NOMO-1 treated with dmso at 0.1 percent for 144 hours (cell line): ENCODE measurements around the gene RIC1.
"Not testable (repeated sequence)": the region's sequence is repeated elsewhere in the genome, so short reads cannot be mapped to it uniquely, and the experiment has no call there.

ENCODE experiments used
- DNase-seq: peaks from one replicate; lab custom pipeline; 2025; ENCODE audit not compliant: unreplicated experiment; lab: John Stamatoyannopoulos, UW

RIC1 gene

GRCh38 chr9:5667391-5667790 is 38.5 kb downstream of the RIC1 start:
- DNase-seq, result no peak

GRCh38 chr9:5670079-5670478 is 41.2 kb downstream of the RIC1 start:
- DNase-seq, result no peak

GRCh38 chr9:5671711-5672353 is 42.9 kb downstream of the RIC1 start:
- no peak for DNase-seq

GRCh38 chr9:5675046-5675445 is 46.1 kb downstream of the RIC1 start:
- DNase-seq, result not testable (repeated sequence)

- DNase-seq, result not testable (repeated sequence)
Measured at GRCh38 chr9:5683591-5683990, 54.7 kb downstream of the RIC1 start.

- DNase-seq, result no peak
Measured at GRCh38 chr9:5684101-5684500, 55.2 kb downstream of the RIC1 start.

GRCh38 chr9:5688109-5688508 is 59.2 kb downstream of the RIC1 start:
- DNase-seq, result no peak

GRCh38 chr9:5690278-5690677 is 61.4 kb downstream of the RIC1 start:
- DNase-seq, result no peak

GRCh38 chr9:5695860-5696259 is 67.0 kb downstream of the RIC1 start:
- no peak for DNase-seq

GRCh38 chr9:5696884-5697283 is 68.0 kb downstream of the RIC1 start:
- no peak for DNase-seq

GRCh38 chr9:5698004-5698403 is 69.1 kb downstream of the RIC1 start:
- no peak for DNase-seq

GRCh38 chr9:5698810-5699556 is 70.1 kb downstream of the RIC1 start:
- no peak for DNase-seq

GRCh38 chr9:5708414-5708813 is 79.5 kb downstream of the RIC1 start:
- no peak for DNase-seq

- DNase-seq, result no peak
Measured at GRCh38 chr9:5712651-5713390, 83.9 kb downstream of the RIC1 start.

- DNase-seq, result no peak
Measured at GRCh38 chr9:5714501-5715401, 85.8 kb downstream of the RIC1 start.

GRCh38 chr9:5715548-5716127 is 86.7 kb downstream of the RIC1 start:
- no peak for DNase-seq

- not testable (repeated sequence) for DNase-seq
Measured at GRCh38 chr9:5717434-5717833, 88.5 kb downstream of the RIC1 start.

- DNase-seq, result no peak
Measured at GRCh38 chr9:5718296-5719032, 89.6 kb downstream of the RIC1 start.

GRCh38 chr9:5719100-5719926 is 90.4 kb downstream of the RIC1 start:
- DNase-seq, result no peak
